Pancreas (tissue), 10 donors: ENCODE results near the gene EEF1AKMT2. TPM values are rescaled to one million over a fixed set of nuclear protein-coding genes. Genes with fewer than 3 reads are reported as not detected.
"Not testable (repeated sequence)": the region's sequence is repeated elsewhere in the genome, so short reads cannot be mapped to it uniquely, and the experiment has no call there.

Source experiments
- ATAC-seq, 4 donors: fragments of 200-7000 bp; cut with Tn5 transposase; one replicate each; pipeline versions ENCODE4 v1.8.0 to v1.9.1; 2020; ENCODE audit warnings: mild to moderate bottlenecking in 4 of 4, moderate library complexity in 4 of 4
- DNase-seq, 6 donors: peaks; one replicate each; pipeline ENCODE4 v3.0.0-alpha.2; 2020
- FAIRE-seq: peaks from 2 replicates; lab custom pipeline; 2012; peaks lifted over from hg19 to GRCh38; lab: Jason Lieb, UNC
- H3K27ac ChIP-seq, 4 donors: fragments of 200-600 bp; sonication (generic); 1 replicate in 3 of 4; 2 replicates in 1 of 4; pipeline versions ENCODE4 v1.5.0 to v1.8.0; 2020
- H3K27me3 ChIP-seq, 4 donors: fragments of 200-600 bp; one replicate each; pipeline ENCODE4 v1.8.0; 2021
- H3K36me3 ChIP-seq, 3 donors: fragments of 200-600 bp; sonication (generic) in 1 of 3; one replicate each; pipeline versions ENCODE4 v1.5.0 to v1.8.0; 2020 to 2021
- H3K4me1 ChIP-seq, 3 donors: fragments of 200-600 bp; one replicate each; pipeline ENCODE4 v1.8.0; 2021
- H3K4me3 ChIP-seq, 4 donors: fragments of 200-600 bp; sonication (generic) in 2 of 4; one replicate each; pipeline versions ENCODE4 v1.5.0 to v1.8.0; 2020 to 2021
- H3K9me3 ChIP-seq, 4 donors: fragments of 200-600 bp; one replicate each; pipeline ENCODE4 v1.8.0; 2021
- CTCF ChIP-seq, 4 donors: fragments of 200-600 bp; sonication (generic) in 3 of 4; IDR thresholded peaks; one replicate each; pipeline versions ENCODE4 v1.5.0 to v1.8.0; 2021; ENCODE audit warnings: antibody characterized with exemption in 4 of 4
- WGBS, 2 donors: extraction: QIAGEN DNeasy Blood & Tissue Kit; methylation state at CpG; one replicate each; pipeline ENCODE4 v1.1.7; 2013; 5-methylcytosine and 5-hydroxymethylcytosine counted together
- intact Hi-C, 3 donors: fragments of 100-400 bp; cut with DNase I; formaldehyde crosslinking; loops; one replicate each; pipeline versions ENCODE4 v1.11.1 to v1.14.2; 2022
- polyA plus RNA-seq, 2 donors: library from polyadenylated mRNA; stranded (reverse); fragments of 200-250 nt; gene quantifications; one replicate each; pipeline ENCODE4 v1.2.3, GENCODE V29; 2013
- total RNA-seq, 6 donors: library from RNA; stranded (reverse); fragmentation: NEBNext Ultra II Directional in 4 of 6; extraction: Animal tissue kit (Norgen Biotek cat#: 25700) in 4 of 6; gene quantifications; one replicate each; pipeline versions ENCODE4 v1.2.1 to v1.2.4, GENCODE V29; 2021 to 2023
- donor health status: healthy with polysubstance abuse.
- donor health status: DM: no; HTN: no; CAD: no; lungs with moderate emphysema.
- donor health status: DM: no; HTN: no; CAD: no.
- donor health status: control.
- donor health status: control.
- donor health status: Bipolar disorder and iron deficiency.
- donor health status: DM: yes; HTN: yes; CAD: no.
- donor health status: DM: no; HTN: no; CAD: no.
- donor health status: DM: no; HTN: no; CAD: no.
- donor health status: DM: yes; HTN: yes; CAD: no.

The EEF1AKMT2 gene
- total and polyA plus RNA-seq, 8 donors, result 5.7 to 11.9 (median 8.1) TPM

GRCh38 chr10:124746992-124747391, 44.7 kb downstream of the EEF1AKMT2 start:
- peak; percentile 67 for FAIRE-seq
- Histone ChIP-seq H3K4me1 (peaks cover 7 to 12% (median 9%) of the 10 kb centered on the region in 3 donors), H3K27ac (no peak overlapping the region), H3K9me3 (no peaks in the 10 kb centered on the region), H3K36me3 (no peaks in the 10 kb centered on the region), H3K27me3 (no peaks in the 10 kb centered on the region), H3K4me3 (no peak overlapping the region)
- no peak for DNase-seq
- 87 to 88% methylated on average over 2 of the region's 2 CpGs for WGBS, 2 donors
- TF ChIP-seq CTCF (IDR thresholded peaks at IDR 0.05), result no peak
- intact Hi-C loops, result no loop called here
- no peak for ATAC-seq

- H3K36me3 ChIP-seq, FAIRE-seq, intact Hi-C loops, H3K27ac ChIP-seq, ATAC-seq, DNase-seq, H3K27me3 ChIP-seq, H3K9me3 ChIP-seq, H3K4me3 ChIP-seq: not testable (repeated sequence)
- 95% methylated on average over 8 of the region's 8 CpGs for WGBS, 2 donors
- peaks cover 8 to 17% (median 15%) of the 10 kb centered on the region in 3 donors for H3K4me1 ChIP-seq
Measured at GRCh38 chr10:124746447-124746846, 45.2 kb downstream of the EEF1AKMT2 start.

GRCh38 chr10:124745673-124746072, 46.0 kb downstream of the EEF1AKMT2 start:
- ATAC-seq (peak in 2 of 4 donors; percentile 9 to 14), FAIRE-seq (no peak), DNase-seq (no peak)
- peak in 1 of 4 donors; percentile 7 for TF ChIP-seq CTCF (IDR thresholded peaks at IDR 0.05)
- Histone ChIP-seq H3K4me3 (no peak overlapping the region), H3K36me3 (no peaks in the 10 kb centered on the region), H3K27me3 (no peaks in the 10 kb centered on the region), H3K4me1 (peaks cover 12 to 25% (median 20%) of the 10 kb centered on the region in 3 donors), H3K27ac (peak overlapping the region in 1 of 4 donors; percentile 88), H3K9me3 (no peaks in the 10 kb centered on the region)
- intact Hi-C loops, result no loop called here
- WGBS, 2 donors, result 31% methylated on average over 3 of the region's 3 CpGs

- 53 to 62% methylated on average over 4 of the region's 4 CpGs for WGBS, 2 donors
- ATAC-seq, result no peak
- intact Hi-C loops, result no loop called here
Measured at GRCh38 chr10:124745252-124745651, 46.4 kb downstream of the EEF1AKMT2 start.

More at GRCh38 chr10:124745252-124745651, 46.4 kb downstream of the EEF1AKMT2 start:
- no peak for DNase-seq
- no peak overlapping the region for H3K4me3 ChIP-seq
- peaks cover 12 to 29% (median 21%) of the 10 kb centered on the region in 3 donors for H3K4me1 ChIP-seq
- H3K27ac ChIP-seq, result peak overlapping the region; percentile 60 to 88 (median 72)
- no peaks in the 10 kb centered on the region for H3K9me3 ChIP-seq
- no peaks in the 10 kb centered on the region for H3K36me3 ChIP-seq
- peak; percentile 5 for FAIRE-seq
- TF ChIP-seq CTCF (IDR thresholded peaks at IDR 0.05), result no peak
- no peaks in the 10 kb centered on the region for H3K27me3 ChIP-seq
